Measurements from ENCODE around the gene TIMM23B.
"Not testable (repeated sequence)": the region's sequence is repeated elsewhere in the genome, so short reads cannot be mapped to it uniquely, and the experiment has no call there.

The TIMM23B gene

GRCh38 chr10:49941447-49942338 is at the start of gene TIMM23B, which contains the start of gene PARG:
TIMM23B (plus strand) TSS chr10:49942053; CDS start chr10:49942195, 142 bp downstream.
PARG (minus strand) TSS chr10:49942027; CDS start chr10:49941725, 302 bp downstream.
- peak; percentile 84 for DNase-seq

GRCh38 chr10:49899999-49900398 is 41.9 kb upstream of the TIMM23B start:
- not testable (repeated sequence) for DNase-seq

GRCh38 chr10:49900406-49900805 is 41.4 kb upstream of the TIMM23B start:
- not testable (repeated sequence) for DNase-seq

GRCh38 chr10:49903829-49904228 is 38.0 kb upstream of the TIMM23B start:
- DNase-seq, result not testable (repeated sequence)

- DNase-seq, result not testable (repeated sequence)
Measured at GRCh38 chr10:49908290-49909080, 33.4 kb upstream of the TIMM23B start.

- not testable (repeated sequence) for DNase-seq
Measured at GRCh38 chr10:49910295-49910694, 31.6 kb upstream of the TIMM23B start.

GRCh38 chr10:49916451-49916850 is 25.4 kb upstream of the TIMM23B start:
- not testable (repeated sequence) for DNase-seq

- not testable (repeated sequence) for DNase-seq
Measured at GRCh38 chr10:49917927-49918326, 23.9 kb upstream of the TIMM23B start.

GRCh38 chr10:49922041-49922440 is 19.8 kb upstream of the TIMM23B start:
- DNase-seq, result not testable (repeated sequence)

- not testable (repeated sequence) for DNase-seq
Measured at GRCh38 chr10:49923572-49923971, 18.3 kb upstream of the TIMM23B start.

GRCh38 chr10:49931276-49931675 is 10.6 kb upstream of the TIMM23B start:
- DNase-seq, result not testable (repeated sequence)

GRCh38 chr10:49931959-49932728 is 9.7 kb upstream of the TIMM23B start:
- not testable (repeated sequence) for DNase-seq

- DNase-seq, result not testable (repeated sequence)
Measured at GRCh38 chr10:49942339-49942705, 469 bp downstream of the TIMM23B start.

- DNase-seq, result not testable (repeated sequence)
Measured at GRCh38 chr10:49943607-49944006, 1.8 kb downstream of the TIMM23B start.

GRCh38 chr10:49948142-49948541 is 6.3 kb downstream of the TIMM23B start:
- not testable (repeated sequence) for DNase-seq

- not testable (repeated sequence) for DNase-seq
Measured at GRCh38 chr10:49948737-49949136, 6.9 kb downstream of the TIMM23B start.

- DNase-seq, result not testable (repeated sequence)
Measured at GRCh38 chr10:49952006-49952405, 10.2 kb downstream of the TIMM23B start.

GRCh38 chr10:49953122-49953521 is 11.3 kb downstream of the TIMM23B start:
- DNase-seq, result not testable (repeated sequence)

- not testable (repeated sequence) for DNase-seq
Measured at GRCh38 chr10:49970331-49970857, 28.5 kb downstream of the TIMM23B start.

GRCh38 chr10:49971466-49971865 is 29.6 kb downstream of the TIMM23B start:
- DNase-seq, result not testable (repeated sequence)

- DNase-seq, result not testable (repeated sequence)
Measured at GRCh38 chr10:49972094-49972493, 30.2 kb downstream of the TIMM23B start.

- not testable (repeated sequence) for DNase-seq
Measured at GRCh38 chr10:49977756-49978155, 35.9 kb downstream of the TIMM23B start.
